ENCODE data around the gene BCAP31.

BCAP31 gene

DNA sequence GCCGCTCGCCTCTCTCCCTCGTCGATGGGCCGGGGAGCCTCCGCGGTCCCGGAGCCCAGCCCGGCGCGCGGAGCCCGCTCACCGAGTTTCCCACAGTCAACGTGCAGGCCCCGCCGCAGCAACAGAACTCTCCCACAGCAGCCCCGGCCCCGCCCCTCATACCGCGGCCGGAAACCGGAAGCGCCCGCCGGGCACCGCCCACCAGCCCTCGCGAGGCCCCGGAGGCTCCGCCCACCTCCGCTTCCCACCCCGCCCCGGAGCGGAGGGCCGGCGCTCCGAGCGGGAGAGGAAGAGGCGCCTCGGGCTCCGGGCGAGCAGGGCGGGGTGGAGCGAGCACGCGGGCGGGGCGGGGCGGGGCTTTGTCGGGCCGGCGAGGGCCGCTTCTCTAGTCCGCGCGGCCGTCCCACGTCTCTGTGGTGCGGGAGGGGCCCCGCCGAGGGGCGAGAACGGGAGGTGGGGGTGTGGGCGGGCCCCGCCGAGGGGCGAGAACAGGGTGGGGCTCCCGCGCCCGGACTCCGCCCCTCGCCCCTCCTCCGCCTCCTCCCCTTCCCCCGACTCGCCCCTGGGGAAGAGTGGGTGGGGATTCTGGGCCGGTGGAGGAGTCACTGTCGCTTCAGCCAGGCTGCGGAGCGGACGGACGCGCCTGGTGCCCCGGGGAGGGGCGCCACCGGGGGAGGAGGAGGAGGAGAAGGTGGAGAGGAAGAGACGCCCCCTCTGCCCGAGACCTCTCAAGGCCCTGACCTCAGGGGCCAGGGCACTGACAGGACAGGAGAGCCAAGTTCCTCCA is at the start of gene BCAP31, which contains the start of gene ABCD1:
BCAP31 (minus strand) TSS at position 136 of the 787 bp plus-strand sequence. CDS start 1,143 bp downstream, outside the sequence.
ABCD1 (plus strand) TSS at position 605 of the 787 bp plus-strand sequence. CDS start 411 bp downstream, outside the sequence.
- DNase-seq (ENCODE audit: low spot score), result peak; percentile 87

DNA sequence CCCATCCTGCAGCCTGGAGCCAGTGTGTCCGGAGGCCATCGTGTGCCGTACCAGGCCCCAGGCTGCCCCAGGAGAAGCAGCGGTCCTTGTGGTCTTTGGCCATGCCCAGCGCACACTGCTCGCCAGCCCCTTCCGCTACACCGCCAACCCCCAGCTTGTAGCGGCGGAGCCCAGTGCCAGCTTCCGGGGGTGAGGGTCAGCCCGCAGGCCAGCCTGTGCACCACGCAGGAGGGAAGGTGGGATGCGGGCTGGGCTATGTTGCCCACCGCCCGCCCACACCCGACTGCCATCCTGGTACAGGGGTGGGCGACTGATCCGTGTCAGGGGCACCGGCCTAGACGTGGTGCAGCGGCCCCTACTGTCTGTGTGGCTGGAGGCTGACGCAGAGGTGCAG is 49.0 kb upstream of the BCAP31 start:
- DNase-seq (ENCODE audit: low spot score), result no peak

DNA sequence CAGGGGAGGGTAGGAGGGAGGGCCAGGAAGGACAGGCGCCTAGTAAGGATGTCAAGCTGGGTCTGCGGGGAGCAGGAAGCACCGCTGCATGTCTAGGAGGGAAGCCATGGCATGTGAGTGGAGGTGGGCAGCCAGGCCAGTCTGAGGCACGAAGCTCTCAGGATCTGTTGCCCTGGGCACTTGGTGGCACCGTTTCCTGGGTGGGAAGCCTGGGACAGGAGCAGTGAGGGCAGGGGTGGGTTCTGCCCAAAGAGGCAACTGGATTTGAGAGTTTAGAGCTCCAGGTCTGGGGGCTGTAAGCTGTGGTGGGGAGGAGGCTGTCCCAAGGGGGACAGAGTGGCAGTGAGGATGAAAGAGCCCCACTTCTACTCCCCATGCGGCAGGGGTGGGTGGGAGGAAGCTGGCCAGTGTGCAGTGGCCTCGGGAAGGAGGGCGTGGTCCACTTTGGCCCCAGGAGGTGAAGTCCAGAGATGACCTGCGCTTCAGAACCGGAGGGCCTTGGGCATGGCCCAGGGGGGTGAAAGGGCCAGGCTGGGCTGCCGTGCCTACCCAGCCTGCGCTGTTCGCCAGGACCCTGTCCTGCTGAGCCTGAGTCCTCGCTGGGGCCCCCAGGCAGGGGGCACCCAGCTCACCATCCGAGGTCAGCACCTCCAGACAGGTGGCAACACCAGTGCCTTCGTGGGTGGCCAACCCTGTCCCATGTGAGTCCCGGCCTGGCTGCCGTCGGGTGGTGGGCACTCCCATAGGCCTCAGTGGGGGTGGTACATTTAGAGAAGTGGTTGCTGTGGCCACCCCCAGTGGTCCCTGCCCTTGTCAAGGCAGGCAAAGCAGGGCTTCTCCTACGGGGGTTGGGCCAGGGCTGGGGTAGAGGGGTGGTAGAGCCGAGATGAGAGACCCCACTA is 48.4 kb upstream of the BCAP31 start:
- DNase-seq (ENCODE audit: low spot score), result no peak

DNA sequence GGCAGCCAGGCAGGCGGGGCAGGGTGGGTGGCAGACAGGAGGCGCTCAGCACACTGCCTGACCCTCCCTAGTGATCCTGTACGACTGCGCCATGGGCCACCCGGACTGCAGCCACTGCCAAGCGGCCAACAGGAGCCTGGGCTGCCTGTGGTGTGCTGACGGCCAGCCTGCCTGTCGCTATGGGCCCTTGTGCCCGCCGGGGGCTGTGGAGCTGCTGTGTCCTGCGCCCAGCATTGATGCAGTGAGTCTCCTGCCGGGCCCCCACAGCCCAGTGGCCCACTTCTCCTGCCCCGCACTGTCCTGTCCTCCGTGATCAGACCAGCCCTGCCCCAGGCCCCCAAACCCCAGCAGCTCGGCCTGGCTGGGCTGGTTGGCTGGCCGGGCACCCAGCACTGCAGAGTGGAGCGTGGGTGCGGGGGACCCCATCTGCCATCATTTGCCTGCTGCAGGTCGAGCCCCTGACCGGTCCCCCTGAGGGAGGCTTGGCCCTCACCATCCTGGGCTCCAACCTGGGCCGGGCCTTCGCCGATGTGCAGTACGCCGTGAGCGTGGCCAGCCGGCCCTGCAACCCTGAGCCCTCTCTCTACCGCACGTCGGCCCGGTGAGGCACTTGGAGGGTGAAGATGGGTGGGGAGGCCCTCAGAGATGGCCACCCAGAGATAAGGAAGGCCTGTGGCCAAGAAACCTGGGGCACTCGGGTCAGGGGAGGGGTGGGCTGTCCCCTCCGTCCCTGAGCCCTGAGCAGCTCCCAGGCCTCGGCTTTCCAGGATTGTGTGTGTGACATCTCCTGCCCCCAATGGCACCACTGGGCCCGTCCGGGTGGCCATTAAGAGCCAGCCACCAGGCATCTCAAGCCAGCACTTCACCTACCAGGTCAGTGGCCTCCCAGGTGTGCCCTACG is 47.5 kb upstream of the BCAP31 start:
- DNase-seq (ENCODE audit: low spot score), result no peak

- no peak for DNase-seq (ENCODE audit: low spot score)
Measured at GRCh38 chrX:153770601-153771414, 46.6 kb upstream of the BCAP31 start.

GRCh38 chrX:153769865-153770600 is 45.8 kb upstream of the BCAP31 start:
- DNase-seq (ENCODE audit: low spot score), result no peak

DNA sequence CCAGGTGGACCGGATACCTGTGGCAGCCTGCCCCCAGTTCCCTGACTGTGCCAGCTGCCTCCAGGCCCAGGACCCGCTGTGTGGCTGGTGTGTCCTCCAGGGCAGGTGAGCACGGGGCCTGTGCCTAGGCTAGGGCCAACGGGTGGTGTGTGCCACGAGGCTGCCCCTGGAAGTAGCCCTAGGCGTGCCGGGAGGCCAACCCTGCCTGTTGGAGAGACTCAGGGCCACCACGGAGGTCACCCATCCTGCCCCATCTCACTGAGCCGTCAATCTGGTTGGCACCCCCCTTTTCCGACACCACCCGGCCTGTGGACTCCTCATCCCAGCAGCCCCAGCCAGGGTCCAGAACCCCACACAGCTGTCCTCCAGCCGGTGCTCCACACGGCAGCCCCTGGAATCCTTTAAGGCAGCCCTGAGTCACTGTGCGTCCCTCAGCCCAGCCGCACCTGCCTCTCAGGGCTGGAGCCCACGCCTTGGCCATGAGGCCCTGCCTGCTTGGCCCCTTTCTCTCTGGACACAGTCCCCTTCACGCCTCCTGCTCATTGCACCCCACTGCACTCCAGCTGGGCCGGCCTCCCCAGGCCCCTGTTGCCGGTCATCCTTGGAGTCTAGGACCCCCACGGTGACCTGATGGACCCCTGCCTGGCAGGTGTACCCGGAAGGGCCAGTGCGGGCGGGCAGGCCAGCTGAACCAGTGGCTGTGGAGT is 45.1 kb upstream of the BCAP31 start:
- no peak for DNase-seq (ENCODE audit: low spot score)

GRCh38 chrX:153768311-153769157 is 44.3 kb upstream of the BCAP31 start:
- DNase-seq (ENCODE audit: low spot score), result no peak

DNA sequence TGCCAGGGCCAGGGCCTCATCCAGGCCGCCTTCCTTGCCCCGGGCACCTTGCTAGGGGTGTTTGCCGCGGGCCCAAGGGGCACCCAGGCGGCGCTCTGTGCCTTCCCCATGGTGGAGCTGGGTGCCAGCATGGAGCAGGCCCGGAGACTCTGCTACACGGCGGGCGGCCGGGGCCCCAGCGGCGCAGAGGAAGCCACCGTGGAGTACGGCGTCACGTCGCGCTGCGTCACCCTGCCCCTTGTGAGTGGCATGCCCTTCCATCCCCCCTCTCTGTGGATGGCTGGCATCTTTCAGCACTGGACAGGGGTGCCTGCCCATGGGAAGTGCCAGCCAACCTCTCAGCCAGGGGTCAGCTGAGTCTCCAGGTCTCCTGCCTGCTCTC is 43.5 kb upstream of the BCAP31 start:
- DNase-seq (ENCODE audit: low spot score), result no peak

- DNase-seq (ENCODE audit: low spot score), result no peak
Measured at GRCh38 chrX:153766871-153767673, 42.9 kb upstream of the BCAP31 start.

DNA sequence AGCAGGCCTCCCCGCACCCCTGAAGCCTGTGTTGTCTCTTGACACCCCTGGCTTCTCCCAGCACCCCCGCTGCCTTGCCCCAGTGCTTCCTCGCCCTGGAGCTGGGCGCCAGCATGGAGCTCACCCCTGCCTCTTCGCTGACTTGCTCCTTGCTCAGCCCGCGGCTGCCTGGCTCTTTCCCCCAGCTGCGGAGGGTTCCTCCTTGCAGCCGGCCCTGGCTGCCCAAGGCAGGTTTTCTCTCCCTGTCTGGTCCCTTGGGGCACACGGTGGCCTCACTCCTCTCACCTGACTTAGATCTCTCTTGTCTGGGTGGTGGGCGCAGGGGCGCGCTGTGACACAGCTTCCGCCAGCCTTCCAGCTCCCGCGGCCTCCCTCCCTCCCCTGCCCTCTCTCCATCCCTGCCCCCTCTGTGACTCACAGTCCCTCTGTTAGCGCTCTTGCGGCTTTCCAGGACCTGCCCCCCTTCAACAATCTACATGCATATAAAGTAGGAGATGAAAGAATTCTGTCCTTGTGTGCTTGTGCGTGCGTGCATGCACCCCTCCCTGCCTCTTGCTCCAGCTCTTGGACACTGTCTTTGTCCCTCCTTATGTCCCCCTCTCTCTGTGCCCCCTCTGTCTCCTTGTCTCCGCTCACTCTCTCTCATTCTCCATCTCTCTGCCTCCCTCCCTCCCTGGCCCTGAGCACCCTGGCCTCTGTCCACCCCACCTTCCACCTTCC is 42.1 kb upstream of the BCAP31 start:
- peak; percentile 37 for DNase-seq (ENCODE audit: low spot score)

- no peak for DNase-seq (ENCODE audit: low spot score)
Measured at GRCh38 chrX:153765138-153766079, 41.2 kb upstream of the BCAP31 start.

DNA sequence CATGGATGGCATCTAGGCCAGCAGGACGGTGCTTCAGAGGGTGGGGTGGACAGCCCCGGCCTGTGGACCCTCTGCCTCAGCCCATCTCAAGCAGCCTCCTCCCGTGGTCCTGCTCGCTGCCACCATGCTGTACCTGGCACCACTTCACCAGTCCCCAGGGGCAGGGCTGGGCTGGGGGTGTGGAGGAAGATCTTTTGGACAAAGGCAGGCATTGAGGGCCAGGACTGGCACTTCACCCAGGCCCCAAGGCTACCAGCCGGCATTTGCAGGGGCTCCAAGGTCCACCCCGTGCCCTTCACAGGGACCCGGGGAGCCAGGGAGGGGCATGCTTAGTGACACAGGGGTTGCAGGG is 40.6 kb upstream of the BCAP31 start:
- no peak for DNase-seq (ENCODE audit: low spot score)

DNA sequence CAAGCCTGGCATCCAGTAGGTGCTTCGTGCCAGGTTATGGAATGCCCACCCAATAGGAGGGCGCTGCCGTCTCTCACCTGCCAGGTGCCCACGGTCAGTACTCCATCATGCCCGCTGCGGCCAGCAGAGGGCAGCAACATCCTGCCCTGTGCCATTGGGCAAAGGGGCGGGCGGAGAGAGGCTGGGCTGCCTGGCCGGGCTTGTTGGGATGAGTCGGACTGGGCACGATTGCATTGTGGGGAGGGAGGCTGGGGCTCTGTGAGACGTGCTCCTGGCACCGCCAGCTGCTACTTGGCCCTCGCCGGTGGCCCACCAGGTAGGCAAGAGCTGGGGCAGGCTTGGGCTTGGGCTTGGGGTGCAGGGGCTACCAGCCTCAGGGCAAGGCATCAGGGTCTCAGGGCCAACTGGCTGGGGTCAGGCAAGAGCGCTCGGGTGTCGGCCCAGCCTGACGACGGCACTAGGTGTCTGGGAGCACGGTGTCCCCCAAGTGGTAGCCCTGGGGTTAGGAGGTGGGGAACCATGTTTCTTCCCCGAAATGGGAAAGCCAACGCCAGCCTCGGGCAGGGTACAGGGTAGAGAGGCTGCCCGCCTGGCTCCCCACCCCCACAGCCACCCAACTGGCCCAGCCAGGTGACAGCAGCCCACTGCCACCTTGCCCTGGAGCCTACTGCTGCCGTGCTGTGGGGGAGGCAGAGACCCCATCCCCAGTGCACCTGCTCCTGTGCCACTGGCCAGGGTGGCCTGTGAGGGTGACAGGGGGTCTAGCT is 40.0 kb upstream of the BCAP31 start, which contains the start of gene PLXNB3:
PLXNB3 (plus strand) TSS at position 261 of the 767 bp plus-strand sequence. CDS start 1,287 bp downstream, outside the sequence.
- DNase-seq (ENCODE audit: low spot score), result peak; percentile 81

- no peak for DNase-seq (ENCODE audit: low spot score)
Measured at GRCh38 chrX:153763298-153763932, 39.2 kb upstream of the BCAP31 start.

All from kidney tubule cell (primary cell).